Activated gamma-delta T cell treated with anti-CD3 and anti-CD28 coated beads, Interleukin-2, amount 50 U/mL, for 16 hours (primary cell): Measurements from ENCODE around the gene PRDM2.
"Not testable (repeated sequence)": the region's sequence is repeated elsewhere in the genome, so short reads cannot be mapped to it uniquely, and the experiment has no call there.

Source experiments
- DNase-seq: peaks from one replicate; pipeline ENCODE4 v3.0.0-alpha.2; 2020; ENCODE audit warnings: low read depth

The PRDM2 gene

DNA sequence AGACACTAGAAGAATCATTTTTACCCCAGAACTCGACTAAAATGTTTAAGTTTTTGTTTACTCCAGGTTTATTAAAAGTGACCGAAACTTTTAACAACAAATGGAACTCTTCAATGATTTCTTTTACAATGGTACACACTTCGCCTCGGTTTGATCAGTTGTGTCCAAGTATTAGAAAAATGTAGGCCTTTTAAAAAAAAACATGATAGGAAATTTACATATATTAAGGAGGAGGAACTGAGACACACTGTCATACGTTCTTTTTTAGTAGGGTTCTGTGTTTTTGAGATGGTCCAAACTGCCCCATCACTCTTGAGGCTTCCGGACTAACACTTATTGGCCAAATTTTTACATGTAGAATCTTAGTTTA, 1.3 kb downstream of the PRDM2 start:
- no peak for DNase-seq

DNA sequence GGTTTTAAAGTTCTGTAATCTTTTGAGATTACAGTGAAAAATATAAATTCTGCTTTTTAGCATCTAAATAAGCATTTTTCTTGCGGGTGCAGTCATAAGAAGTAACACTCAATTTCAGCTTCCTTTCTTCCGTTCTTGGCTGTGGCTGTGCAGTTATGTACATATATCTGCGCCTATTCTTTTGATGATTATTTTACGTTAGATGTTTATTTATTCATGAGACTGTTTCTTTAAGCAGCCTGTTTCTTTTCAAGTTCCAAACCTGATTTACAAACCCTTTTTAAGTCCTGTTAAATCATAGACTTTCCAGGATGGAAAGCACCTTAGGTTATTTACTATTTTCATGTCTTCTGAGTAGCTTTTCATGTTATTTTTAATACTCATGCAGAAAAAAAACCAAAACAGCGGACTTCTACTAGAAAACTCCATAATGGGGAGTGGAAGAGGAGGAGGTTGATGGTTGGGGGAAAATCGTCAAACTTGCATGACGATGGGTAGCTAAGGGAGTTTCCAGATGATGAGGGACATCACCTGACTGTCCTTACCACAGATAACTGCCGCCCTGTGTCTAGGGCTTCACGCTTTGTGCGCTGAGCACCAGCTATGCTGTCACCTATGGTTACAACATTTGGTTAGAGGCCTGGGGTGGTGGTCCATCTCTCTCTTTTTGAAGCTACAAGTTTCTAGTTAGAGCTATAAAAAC, 2.6 kb downstream of the PRDM2 start:
- peak; percentile 40 for DNase-seq

DNA sequence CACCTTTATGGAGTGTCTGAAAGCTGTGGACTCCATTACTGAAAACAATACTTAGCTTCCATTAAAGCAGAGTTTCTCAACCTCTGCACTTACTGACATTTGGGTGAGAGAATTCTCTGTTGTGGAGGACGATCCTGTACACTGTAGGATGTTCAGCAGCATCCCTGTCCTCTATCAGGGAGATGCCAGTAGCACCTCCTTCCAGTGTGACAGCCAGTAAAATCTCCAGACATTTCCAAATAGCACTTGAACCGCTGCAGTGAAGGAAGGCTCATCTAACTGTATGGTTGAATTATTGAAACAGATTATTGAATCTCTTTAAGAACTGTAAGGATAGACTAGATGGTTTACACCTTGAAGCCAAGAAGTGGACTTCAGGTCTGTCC, 3.1 kb downstream of the PRDM2 start:
- no peak for DNase-seq

DNA sequence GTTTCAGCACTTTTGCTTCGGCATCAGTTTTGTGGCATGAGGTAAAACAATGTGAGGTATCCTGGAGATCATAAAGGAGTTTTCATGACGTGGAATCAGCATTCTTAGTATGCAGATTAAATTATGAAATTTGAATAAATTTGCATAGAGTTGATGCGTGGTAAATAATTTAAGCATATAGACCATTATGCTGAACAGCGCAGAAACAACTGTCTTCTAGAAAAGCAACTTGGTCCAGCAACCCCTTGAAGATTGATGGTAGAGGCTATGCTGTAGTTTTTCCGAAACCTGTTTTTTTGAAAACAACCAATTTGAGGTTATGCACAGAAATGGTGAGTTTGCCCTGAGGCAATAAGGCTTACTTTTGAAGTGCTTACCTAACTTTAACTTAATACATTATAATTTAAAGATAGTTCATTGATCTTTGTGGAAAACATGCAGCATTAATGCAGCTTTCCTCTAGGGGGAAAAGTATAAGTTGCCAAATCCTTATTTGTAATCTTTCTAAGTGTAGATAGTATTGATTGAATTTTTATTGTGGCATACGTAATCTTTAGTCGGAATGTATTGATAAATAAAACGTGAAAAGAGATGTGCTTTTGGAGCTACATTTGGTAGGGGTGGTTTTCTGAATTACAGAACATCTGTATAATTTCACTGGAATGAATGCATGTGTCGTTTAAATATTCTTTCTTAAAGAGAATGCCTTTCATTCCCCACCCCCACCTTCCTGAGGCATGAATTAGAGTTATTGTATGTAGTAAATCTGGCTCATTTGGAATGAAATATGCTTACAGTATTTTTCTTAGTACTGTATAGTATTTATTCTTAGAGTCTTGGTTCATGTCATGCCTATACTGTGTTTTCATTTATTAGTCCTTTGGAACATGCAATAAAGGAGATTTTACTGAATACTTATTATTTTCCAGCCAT, 3.8 kb downstream of the PRDM2 start:
- DNase-seq: no peak

DNA sequence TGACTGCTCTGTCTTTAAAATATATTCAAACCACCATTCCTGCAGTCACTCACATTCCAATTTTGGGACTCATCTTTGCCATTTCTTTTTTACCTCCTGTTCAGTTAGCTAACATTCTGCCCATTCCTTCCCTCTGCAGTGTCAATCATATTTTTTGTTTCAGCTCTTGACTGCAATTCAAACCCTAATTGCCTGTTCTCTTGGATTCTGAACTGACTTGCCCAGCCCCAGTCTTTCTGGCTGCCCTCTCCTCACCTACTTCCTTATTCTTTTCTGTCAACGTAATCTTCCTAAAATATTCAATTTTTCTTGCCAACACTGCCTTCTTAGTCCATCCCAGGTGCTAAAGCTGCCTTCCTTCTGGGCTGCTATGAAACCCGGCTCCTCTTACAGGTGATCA, 6.1 kb downstream of the PRDM2 start:
- DNase-seq: no peak

DNA sequence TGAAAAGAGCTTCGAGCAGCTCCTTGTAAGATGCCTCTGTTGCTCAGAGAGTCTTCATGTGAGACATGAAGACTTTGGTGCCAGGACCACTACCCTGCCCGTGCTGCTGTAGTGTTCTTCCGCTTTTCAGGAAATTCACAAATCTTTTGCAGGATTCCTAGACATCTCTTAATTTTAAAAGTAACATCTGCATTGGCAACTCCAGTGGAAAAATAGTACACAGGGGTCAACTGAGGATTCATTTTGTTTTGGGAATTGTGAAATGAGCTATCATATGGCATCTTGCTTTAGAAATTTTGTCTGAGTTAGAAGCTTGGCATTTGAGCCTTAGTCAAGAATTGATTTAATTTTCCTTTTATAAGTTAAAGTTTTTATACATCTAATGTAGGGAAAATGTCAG, 7.2 kb downstream of the PRDM2 start:
- no peak for DNase-seq

DNA sequence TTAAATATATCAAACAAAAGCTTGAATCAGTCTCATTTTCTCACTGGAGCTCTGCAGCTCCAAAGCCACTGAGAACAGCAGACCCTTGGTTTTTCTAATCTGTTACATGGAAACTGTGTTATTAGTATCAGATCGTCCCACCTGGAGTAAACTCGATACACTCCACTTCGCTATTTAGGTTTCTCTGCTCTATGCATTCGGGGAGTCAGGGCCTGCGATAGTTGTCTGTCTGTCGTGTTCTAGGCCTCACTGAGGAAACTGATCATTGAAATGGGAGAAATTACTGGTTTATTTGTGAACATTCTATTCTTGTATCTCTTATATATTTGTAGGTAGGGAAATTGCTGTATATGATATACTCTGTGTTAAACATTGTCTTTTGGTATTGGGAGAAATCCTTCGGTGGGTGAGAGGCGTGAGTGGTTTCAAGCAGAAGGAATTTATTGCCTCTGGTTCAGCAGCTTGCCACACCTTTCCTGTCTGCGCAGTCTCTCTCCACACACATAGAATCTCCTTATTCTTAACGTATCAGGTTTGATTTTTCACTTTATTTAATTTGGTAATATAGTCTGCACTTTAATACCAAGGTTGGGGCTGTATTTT, 8.5 kb downstream of the PRDM2 start:
- no peak for DNase-seq

DNA sequence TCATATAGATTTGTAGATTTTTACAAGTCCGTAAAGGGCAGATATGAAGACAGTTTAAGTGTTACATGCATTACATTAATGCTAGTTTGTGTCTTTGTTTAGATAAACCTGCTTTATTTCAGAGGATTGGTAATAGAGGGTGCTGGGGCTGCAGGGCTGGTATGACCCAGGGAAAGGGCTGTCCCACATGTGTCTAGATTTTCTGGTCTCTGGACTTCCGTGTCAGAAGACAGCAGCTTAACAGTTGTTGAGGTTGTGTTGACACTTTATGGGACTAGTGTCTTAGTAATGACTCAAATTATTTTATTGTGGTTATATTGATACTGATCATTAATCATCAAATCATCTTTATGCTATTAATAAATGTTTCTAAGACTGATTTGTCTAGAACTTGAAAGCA, 10.1 kb downstream of the PRDM2 start:
- no peak for DNase-seq

DNA sequence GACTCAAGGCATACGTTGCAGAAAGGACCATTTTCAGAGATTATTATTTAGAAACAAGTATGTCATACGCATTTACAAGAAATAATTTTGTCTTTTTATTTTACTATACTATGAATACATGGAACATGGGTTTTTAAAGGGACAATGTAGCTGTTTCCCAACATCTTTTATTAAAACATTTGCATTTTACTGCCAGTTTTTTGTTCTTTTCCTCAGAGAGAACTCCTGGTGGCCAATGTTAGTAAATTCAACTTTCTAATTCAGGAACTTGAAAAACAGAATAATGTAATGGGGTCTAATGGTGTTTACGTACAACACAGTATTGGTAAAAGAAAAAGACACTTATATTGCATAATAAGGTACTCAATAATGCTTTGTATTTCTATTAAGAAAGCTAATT, 14.9 kb downstream of the PRDM2 start:
- no peak for DNase-seq

DNA sequence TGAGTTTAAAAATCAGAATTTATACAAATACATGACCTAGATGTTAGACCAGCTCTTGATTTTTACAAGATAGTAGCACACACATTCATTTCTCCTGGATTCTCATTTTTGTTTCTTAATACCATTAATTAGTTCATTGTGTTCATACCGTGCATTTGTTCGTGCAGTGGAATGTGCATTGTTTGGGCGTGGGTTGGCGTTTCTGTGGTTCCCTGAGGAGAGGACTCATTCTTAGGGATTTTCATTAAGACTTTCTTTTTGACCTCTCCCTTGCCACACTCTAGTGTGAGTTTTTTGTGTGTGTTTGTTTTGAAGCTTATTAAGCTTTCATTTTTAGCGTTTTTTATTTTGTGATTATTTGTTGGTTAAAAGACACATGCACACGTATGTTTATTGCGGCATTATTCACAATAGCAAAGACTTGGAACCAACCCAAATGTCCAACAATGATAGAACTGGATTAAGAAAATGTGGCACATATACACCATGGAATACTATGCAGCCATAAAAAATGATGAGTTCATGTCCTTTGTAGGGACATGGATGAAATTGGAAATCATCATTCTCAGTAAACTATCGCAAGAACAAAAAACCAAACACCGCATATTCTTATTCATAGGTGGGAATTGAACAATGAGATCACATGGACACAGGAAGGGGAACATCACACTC, 15.8 kb downstream of the PRDM2 start:
- DNase-seq: not testable (repeated sequence)

DNA sequence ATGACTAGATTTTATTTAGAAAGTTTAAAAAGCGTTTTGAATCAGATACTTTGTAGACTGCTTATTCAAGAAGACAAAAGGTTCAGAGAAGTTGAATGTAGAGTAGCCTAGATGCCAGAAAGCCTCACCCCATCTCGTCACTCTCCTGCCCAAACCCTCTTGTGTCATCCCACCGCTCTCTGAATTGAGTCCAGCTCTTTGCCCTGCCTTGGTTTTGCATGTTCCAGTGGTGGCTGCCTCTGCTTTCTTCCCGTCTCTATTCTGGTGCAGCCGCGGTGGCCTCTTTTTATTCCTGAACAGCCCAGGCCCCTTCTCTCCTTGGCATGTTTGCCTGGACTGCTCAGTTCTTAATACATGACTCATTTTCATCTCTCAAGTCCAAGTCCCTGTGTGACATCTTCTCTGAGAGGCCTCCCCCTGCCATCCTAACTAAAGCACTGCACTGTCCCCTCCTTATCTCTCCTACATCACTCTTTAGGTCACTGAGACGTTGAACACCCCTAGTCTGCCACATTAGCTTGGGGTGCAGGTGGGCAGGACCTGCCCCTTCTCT, 22.9 kb downstream of the PRDM2 start:
- no peak for DNase-seq

DNA sequence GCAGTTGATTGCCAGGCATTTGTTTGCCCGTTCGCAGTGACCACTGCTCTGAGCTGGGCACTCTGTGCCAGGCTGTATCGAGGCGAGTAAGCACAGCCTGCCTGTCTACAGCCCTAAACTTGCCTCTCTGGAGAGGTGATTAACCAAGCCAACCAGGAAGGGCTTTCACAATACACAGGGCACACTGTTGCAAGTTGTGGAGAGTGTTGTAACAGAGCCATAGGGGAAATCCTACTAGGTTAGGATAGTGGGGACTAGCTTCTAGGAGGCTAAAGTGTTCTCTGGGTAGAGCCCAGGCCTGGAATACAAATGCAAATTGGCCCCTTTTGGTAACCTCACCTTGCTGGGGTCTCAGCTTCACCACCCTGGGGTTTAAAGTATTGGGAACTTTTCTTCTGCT, 23.8 kb downstream of the PRDM2 start:
- no peak for DNase-seq

DNA sequence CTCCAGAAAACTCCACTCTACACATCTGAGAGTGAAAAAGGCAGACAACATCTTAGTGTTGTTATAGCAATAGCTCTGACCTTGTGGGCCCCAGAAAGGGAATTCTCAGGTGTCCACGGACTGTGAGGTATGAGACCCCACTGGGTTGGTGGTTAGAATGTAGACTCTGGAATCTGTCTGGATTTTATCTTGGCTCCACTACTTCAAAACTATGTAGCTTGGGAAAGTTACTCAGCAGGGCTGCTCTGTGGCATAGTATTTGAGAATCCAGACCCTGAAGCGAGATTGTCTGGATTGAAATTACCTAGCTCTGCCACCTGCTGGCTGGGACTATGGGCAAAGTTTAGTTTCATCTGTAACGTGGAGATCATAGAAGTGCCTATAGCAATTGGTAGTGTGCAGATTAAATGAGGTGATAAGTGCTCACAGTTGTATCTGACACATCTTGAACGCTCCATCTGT, 25.8 kb downstream of the PRDM2 start:
- peak; percentile 34 for DNase-seq

DNA sequence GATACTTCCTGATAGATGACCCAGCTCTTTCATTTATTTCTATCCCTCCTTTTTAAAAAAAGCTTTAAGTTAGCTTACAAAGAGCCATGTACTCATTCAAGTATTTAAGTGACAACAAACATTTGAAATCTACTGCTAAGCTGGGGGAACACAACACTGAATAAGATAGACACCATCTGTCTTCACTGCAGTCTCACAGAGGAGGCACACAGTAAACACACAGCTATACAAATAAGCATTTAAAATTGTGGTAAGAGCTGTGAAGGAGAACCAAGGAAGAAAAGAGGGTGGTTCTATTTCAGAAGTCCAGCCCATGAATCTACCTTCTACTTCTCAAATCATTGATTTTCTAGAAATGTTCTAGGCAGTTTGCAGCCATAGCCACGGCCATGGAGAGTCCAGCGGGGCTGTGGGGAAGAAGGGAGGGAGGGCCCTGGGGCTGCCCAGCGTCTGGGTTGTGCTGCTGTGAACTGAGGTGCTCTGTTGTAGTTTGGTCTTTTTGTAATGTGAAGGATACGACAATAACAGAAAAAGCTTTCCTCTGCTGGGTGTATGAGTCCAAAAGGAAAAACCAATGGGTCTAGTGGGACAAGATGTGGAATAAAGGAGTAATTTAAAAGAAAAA, 28.2 kb downstream of the PRDM2 start:
- no peak for DNase-seq

DNA sequence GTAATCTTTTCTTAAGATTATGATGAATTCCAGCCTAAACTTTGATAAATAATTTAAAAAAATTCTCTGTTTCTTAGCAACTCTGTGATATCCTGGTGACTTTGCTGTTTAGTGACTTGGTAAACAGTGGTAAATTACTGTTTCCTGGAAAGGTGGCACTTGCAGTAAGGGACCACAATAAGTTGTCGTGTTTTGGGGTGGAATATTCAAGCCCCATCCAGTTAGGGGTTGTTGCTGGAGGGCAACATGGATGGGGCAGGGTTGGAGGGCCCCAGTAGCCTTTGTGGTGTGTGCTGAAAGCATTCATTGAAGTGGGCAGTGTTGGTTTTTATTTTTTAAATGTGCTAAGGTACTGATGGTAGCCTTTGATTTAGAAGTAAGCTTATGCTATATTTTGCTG, 30.3 kb downstream of the PRDM2 start:
- DNase-seq: no peak

DNA sequence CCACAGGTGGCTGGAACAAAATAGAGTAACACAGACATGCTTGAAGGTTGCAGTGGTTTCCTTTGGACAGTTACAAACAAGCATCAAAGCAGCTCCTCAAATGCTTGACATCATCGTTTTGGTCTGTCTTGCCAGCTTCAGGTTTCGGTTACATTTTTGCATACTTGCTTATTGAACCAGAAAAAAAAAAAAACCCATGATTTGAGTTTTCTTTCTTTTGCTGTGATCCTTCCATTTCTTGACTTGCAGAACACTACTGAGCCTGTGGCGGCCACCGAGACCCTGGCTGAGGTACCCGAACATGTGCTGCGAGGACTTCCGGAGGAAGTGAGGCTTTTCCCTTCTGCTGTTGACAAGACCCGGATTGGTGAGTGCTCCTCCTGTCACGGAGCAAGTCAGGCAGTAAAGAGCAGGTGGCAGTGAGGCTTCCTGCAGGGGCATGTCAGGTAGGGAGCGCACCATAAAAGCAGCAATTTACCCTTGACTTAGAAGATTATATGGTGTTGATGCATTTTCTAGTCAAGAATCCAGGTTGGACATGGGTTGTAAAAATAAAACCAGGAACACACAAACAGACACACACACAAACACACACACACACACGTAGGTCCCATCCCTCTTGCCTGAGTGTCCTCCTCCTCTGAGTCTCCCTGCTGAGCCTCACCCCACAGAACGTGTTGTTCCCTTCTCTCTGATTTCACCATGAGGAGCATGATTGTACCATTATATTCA, 30.9 kb downstream of the PRDM2 start:
- DNase-seq: peak; percentile 68

DNA sequence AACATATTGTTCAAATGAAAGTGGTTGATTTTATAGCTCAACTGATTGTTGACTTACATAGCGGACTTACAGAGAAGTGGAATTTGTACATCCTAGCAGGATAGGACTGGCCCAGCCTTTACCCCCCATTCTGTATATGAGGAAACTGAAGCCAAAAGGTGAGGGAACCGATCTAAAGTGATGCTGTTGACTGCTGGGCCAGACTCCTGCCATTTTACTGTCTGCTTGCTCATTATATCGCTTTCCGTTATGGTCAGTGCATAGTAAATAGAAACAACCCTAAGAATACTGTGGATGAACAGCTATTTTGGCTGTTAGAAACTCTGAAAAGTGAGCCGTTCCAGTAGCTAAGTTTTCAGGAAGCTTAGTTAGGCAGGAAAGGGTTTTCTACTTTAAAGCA, 31.9 kb downstream of the PRDM2 start:
- no peak for DNase-seq

DNA sequence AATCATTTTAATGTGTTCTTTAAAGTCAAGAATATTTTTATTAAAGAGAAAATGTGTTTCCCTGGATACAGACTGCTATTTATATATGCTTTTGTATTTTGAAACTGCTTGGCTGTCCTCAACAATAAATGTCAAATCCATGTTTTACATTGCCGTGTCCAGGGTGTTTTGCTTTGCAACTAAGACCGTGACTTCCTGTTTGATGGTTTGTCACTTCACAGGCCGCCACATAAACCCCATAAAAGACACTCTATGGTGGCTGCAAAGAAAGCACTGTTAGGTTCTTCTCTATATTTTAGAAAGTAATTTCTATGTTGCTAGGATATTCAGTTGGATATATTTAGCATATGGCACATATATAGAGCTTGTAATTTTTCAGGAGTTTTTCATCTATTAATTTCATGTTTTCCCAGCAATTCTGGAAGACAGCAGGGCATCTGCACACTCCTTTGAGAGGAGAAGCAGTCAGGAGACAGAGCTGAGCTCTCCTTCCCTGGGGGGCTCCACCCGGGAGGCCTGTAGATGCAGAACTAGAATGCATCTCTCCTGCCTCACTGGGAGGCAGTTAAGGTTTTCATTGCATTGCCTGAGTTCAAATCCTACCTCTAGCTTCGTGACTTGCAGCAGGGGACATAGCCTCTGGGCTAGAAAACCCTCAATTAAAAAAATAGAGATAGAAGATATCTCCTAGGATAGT, 33.1 kb downstream of the PRDM2 start:
- DNase-seq: peak; percentile 24

DNA sequence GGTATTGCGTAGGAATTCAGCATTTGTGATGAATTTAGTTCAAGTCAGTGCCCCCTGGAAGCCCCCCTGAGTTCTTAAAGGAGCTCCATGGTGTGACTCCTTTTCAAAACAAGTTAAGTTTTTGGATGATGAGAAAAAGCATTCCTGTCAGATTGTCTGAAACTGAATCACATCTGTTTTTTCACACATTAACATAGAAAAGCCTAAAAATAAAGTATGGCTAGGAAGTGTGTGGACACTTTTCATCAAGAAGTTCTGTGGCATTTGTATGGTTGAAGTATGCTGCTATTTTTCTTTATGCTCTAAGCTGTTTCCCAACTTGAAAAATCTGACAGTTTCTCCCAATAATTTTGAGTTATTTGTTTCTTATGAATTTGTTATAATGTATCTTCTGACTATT, 33.7 kb downstream of the PRDM2 start:
- no peak for DNase-seq

DNA sequence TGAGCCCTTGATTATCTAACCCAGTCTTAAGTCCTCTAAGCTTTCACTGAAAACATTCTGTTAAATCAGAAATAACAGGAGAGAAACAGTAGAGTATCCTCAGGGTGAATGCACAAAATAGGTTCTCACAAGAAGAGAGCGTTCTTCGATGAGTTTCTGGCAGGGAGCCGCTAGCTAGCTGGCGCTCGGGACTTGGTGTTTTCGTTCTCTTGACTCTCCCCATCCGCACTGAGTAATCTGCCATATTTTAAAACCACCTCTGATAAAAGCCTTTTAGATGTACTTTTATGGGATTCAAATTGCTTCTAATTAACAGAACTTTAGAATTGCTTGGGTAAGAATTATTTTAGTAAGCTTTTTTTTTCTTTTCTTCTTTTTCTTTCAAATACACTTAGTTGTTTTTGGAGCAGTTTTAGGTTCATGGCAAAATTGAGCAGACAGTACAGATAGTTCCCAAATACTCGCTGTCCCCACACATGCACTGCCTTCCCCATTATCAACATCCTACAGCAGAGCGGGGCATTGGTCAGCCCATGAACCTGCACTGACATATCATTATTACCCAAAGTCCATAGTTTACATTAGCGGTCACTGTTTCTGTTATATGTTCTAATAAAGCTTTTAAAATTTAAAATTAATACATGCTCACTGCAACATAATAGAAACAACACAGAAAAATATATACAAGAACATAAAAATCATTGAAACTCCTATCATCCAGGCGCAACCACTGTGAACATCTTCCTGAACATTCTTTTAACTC, 35.4 kb downstream of the PRDM2 start:
- no peak for DNase-seq
